Breast epithelium (tissue), 4 donors: Measurements from ENCODE around the gene NUP43. TPM values are rescaled to one million over a fixed set of nuclear protein-coding genes. Genes with fewer than 3 reads are reported as not detected.

Experiments used
- DNase-seq, 2 donors: peaks; one replicate each; pipeline ENCODE4 v3.0.0-alpha.2; 2019; ENCODE audit warnings: low spot score in 2 of 2
- H3K27ac ChIP-seq, 2 donors: fragments of 200-600 bp; sonication (generic) in 1 of 2; one replicate each; pipeline ENCODE4 v1.5.1; 2016 to 2019; ENCODE audit warnings: mild to moderate bottlenecking in 1 of 2
- H3K27me3 ChIP-seq, 2 donors: fragments of 200-600 bp; sonication (generic) in 1 of 2; one replicate each; pipeline versions ENCODE4 v1.5.1 to v1.6.0; 2017 to 2019; ENCODE audit warnings: control low read depth in 1 of 2, mild to moderate bottlenecking in 1 of 2
- H3K36me3 ChIP-seq: fragments of 200-600 bp; one replicate; pipeline ENCODE4 v1.5.1; 2019
- H3K4me1 ChIP-seq, 2 donors: fragments of 200-600 bp; sonication (generic); one replicate each; pipeline ENCODE4 v1.5.1; 2016 to 2019; ENCODE audit warnings: control low read depth in 1 of 2
- H3K4me3 ChIP-seq, 3 donors: fragments of 200-600 bp; sonication (generic); 1 replicate in 2 of 3; 2 replicates in 1 of 3; pipeline ENCODE4 v1.5.1; 2016 to 2019; ENCODE audit warnings: mild to moderate bottlenecking in 3 of 3, moderate library complexity in 2 of 3
- H3K9me3 ChIP-seq, 2 donors: fragments of 200-600 bp; sonication (generic) in 1 of 2; one replicate each; pipeline ENCODE4 v1.5.1; 2016 to 2019; ENCODE audit warnings: control low read depth in 1 of 2
- CTCF ChIP-seq, 3 donors: fragments of 450-650 bp; IDR thresholded peaks; one replicate each; pipeline ENCODE4 v1.5.1; 2016 to 2017; ENCODE audit warnings: antibody characterized with exemption in 3 of 3, mild to moderate bottlenecking in 3 of 3, moderate library complexity in 3 of 3
- POLR2A ChIP-seq: fragments of 450-650 bp; IDR thresholded peaks from one replicate; pipeline ENCODE4 v1.6.1; 2016; ENCODE audit warnings: antibody characterized with exemption, mild to moderate bottlenecking, moderate library complexity
- POLR2AphosphoS5 ChIP-seq, 3 donors: sonication (generic); formaldehyde crosslinking; IDR thresholded peaks; one replicate each; pipeline ENCODE4 v1.6.1; 2017; ENCODE audit warnings: antibody characterized with exemption in 3 of 3
- intact Hi-C: fragments of 100-400 bp; cut with DNase I; formaldehyde crosslinking; loops from one replicate; pipeline ENCODE4 v1.15.1; 2023; ENCODE audit warnings: low total_unique reads
- total RNA-seq, 3 donors: library from RNA; depleted of rRNA; stranded (reverse); fragments of >200 nt; gene quantifications; one replicate each; pipeline ENCODE4 v1.1.0, GENCODE V29; 2016

Gene NUP43
- total RNA-seq, 3 donors from 2014 or later, result 15.5 to 27.8 (median 22.6) TPM

GRCh38 chr6:149734915-149735314 lies 11.4 kb downstream of the NUP43 start:
- intact Hi-C loops, result no loop called here
- Histone ChIP-seq H3K4me3 (no peak overlapping the region), H3K36me3 (peaks cover 10% of the 10 kb centered on the region), H3K4me1 (no peaks in the 10 kb centered on the region), H3K27me3 (no peaks in the 10 kb centered on the region), H3K9me3 (no peaks in the 10 kb centered on the region), H3K27ac (no peak overlapping the region)
- no peak for TF ChIP-seq CTCF (IDR thresholded peaks at IDR 0.05)
- no peak for TF ChIP-seq POLR2AphosphoS5 (IDR thresholded peaks at IDR 0.05)
- no peak for TF ChIP-seq POLR2A
- DNase-seq, result no peak

GRCh38 chr6:149733089-149733720 lies 13.1 kb downstream of the NUP43 start:
- Histone ChIP-seq H3K4me1 (no peaks in the 10 kb centered on the region), H3K27me3 (no peaks in the 10 kb centered on the region), H3K9me3 (no peaks in the 10 kb centered on the region), H3K27ac (no peak overlapping the region), H3K4me3 (no peak overlapping the region), H3K36me3 (peaks cover 10% of the 10 kb centered on the region)
- intact Hi-C loops, result no loop called here
- no peak for DNase-seq
- TF ChIP-seq POLR2AphosphoS5 (IDR thresholded peaks at IDR 0.05), result no peak
- TF ChIP-seq POLR2A, result no peak
- no peak for TF ChIP-seq CTCF (IDR thresholded peaks at IDR 0.05)

GRCh38 chr6:149729824-149730223 lies 16.5 kb downstream of the NUP43 start:
- no peak for DNase-seq
- Histone ChIP-seq H3K36me3 (peaks cover 8% of the 10 kb centered on the region), H3K4me3 (no peak overlapping the region), H3K27me3 (no peaks in the 10 kb centered on the region), H3K4me1 (no peaks in the 10 kb centered on the region), H3K27ac (no peak overlapping the region), H3K9me3 (no peaks in the 10 kb centered on the region)
- intact Hi-C loops, result no loop called here
- no peak for TF ChIP-seq CTCF (IDR thresholded peaks at IDR 0.05)
- TF ChIP-seq POLR2AphosphoS5 (IDR thresholded peaks at IDR 0.05), result no peak
- no peak for TF ChIP-seq POLR2A

- peaks cover 8% of the 10 kb centered on the region for H3K36me3 ChIP-seq
- no peak for TF ChIP-seq POLR2AphosphoS5 (IDR thresholded peaks at IDR 0.05)
- no peak for TF ChIP-seq CTCF (IDR thresholded peaks at IDR 0.05)
- no peak for TF ChIP-seq POLR2A
- intact Hi-C loops, result no loop called here
- no peaks in the 10 kb centered on the region for H3K27me3 ChIP-seq
- H3K4me3 ChIP-seq, result no peak overlapping the region
- no peaks in the 10 kb centered on the region for H3K4me1 ChIP-seq
- H3K27ac ChIP-seq, result no peak overlapping the region
- H3K9me3 ChIP-seq, result no peaks in the 10 kb centered on the region
- no peak for DNase-seq
Observed at GRCh38 chr6:149728499-149729234, 17.7 kb downstream of the NUP43 start.

- Histone ChIP-seq H3K4me3 (no peak overlapping the region), H3K9me3 (no peaks in the 10 kb centered on the region), H3K27me3 (no peaks in the 10 kb centered on the region), H3K4me1 (no peaks in the 10 kb centered on the region), H3K36me3 (peaks cover 8% of the 10 kb centered on the region), H3K27ac (no peak overlapping the region)
- intact Hi-C loops, result no loop called here
- DNase-seq, result no peak
- TF ChIP-seq POLR2A, result no peak
- no peak for TF ChIP-seq CTCF (IDR thresholded peaks at IDR 0.05)
- TF ChIP-seq POLR2AphosphoS5 (IDR thresholded peaks at IDR 0.05), result no peak
Observed at GRCh38 chr6:149727793-149728498, 18.4 kb downstream of the NUP43 start.
